ENCODE data around the gene NFIL3.
"Not testable (repeated sequence)": the region's sequence is repeated elsewhere in the genome, so short reads cannot be mapped to it uniquely, and the experiment has no call there.

NFIL3 gene

GRCh38 chr9:91423785-91424402, at the start of gene NFIL3:
TSS of gene NFIL3 (minus strand) at chr9:91423832. CDS start at chr9:91410734, 13,098 bp downstream.
- DNase-seq: peak; percentile 62

- DNase-seq: not testable (repeated sequence)
Observed at GRCh38 chr9:91471524-91471923, 47.9 kb upstream of the NFIL3 start.

GRCh38 chr9:91465420-91465819, 41.8 kb upstream of the NFIL3 start:
- DNase-seq: no peak

GRCh38 chr9:91458906-91459305, 35.3 kb upstream of the NFIL3 start:
- no peak for DNase-seq

GRCh38 chr9:91452844-91453243, 29.2 kb upstream of the NFIL3 start:
- DNase-seq: no peak

- no peak for DNase-seq
Observed at GRCh38 chr9:91451431-91452270, 28.0 kb upstream of the NFIL3 start.

GRCh38 chr9:91445135-91445534, 21.5 kb upstream of the NFIL3 start:
- DNase-seq: no peak

- no peak for DNase-seq
Observed at GRCh38 chr9:91443994-91444392, 20.4 kb upstream of the NFIL3 start.

- no peak for DNase-seq
Observed at GRCh38 chr9:91443321-91443993, 19.8 kb upstream of the NFIL3 start.

GRCh38 chr9:91436841-91437240, 13.2 kb upstream of the NFIL3 start:
- DNase-seq: no peak

- DNase-seq: no peak
Observed at GRCh38 chr9:91433180-91433579, 9.5 kb upstream of the NFIL3 start.

- DNase-seq: no peak
Observed at GRCh38 chr9:91431485-91431884, 7.9 kb upstream of the NFIL3 start.

- no peak for DNase-seq
Observed at GRCh38 chr9:91429501-91429900, 5.9 kb upstream of the NFIL3 start.

GRCh38 chr9:91428927-91429351, 5.3 kb upstream of the NFIL3 start:
- DNase-seq: no peak

- no peak for DNase-seq
Observed at GRCh38 chr9:91428436-91428835, 4.8 kb upstream of the NFIL3 start.

GRCh38 chr9:91427873-91428272, 4.2 kb upstream of the NFIL3 start:
- no peak for DNase-seq

GRCh38 chr9:91426123-91426745, 2.6 kb upstream of the NFIL3 start:
- no peak for DNase-seq

GRCh38 chr9:91425271-91425670, 1.6 kb upstream of the NFIL3 start:
- no peak for DNase-seq

- DNase-seq: peak; percentile 59
Observed at GRCh38 chr9:91424403-91425176, 958 bp upstream of the NFIL3 start.

- peak; percentile 21 for DNase-seq
Observed at GRCh38 chr9:91422758-91423711, 597 bp downstream of the NFIL3 start.

All from NCI-H1105 (cell line).